Stimulated activated effector memory CD8-positive, alpha-beta T cell treated with anti-CD3 and anti-CD28 coated beads, Interleukin-12 subunit alpha, Interleukin-12 subunit beta, amount 100 ng/mL, for 72 hours (primary cell): ENCODE data around the gene ACAT1.
A peak's percentile ranks its signal among the peaks of the same experiment; 100 is the strongest.
"Not testable (repeated sequence)": the region's sequence is repeated elsewhere in the genome, so short reads cannot be mapped to it uniquely, and the experiment has no call there.

Experiments
- ATAC-seq: fragments of 150-1000 bp; cut with Tn5 transposase; 2 replicates; pipeline ENCODE4 v1.10.0; 2021
- DNase-seq, 2 donors: peaks; one replicate each; pipeline ENCODE4 v3.0.0; 2021 to 2022; ENCODE audit warnings: low spot score in 2 of 2
- H3K27ac Mint-ChIP-seq: one replicate; pipeline ENCODE4 v1.8.0; 2022; ENCODE audit warnings: mild to moderate bottlenecking, mixed read lengths
- H3K36me3 Mint-ChIP-seq: one replicate; pipeline ENCODE4 v1.8.0; 2022; ENCODE audit warnings: mild to moderate bottlenecking, mixed read lengths
- H3K4me1 Mint-ChIP-seq: one replicate; pipeline ENCODE4 v1.8.0; 2022; ENCODE audit warnings: mixed read lengths
- H3K4me3 Mint-ChIP-seq: one replicate; pipeline ENCODE4 v1.8.0; 2022; ENCODE audit warnings: mild to moderate bottlenecking, mixed read lengths
- H3K9me3 Mint-ChIP-seq: one replicate; pipeline ENCODE4 v1.8.0; 2022; ENCODE audit warnings: mixed read lengths

ACAT1 gene

DNA sequence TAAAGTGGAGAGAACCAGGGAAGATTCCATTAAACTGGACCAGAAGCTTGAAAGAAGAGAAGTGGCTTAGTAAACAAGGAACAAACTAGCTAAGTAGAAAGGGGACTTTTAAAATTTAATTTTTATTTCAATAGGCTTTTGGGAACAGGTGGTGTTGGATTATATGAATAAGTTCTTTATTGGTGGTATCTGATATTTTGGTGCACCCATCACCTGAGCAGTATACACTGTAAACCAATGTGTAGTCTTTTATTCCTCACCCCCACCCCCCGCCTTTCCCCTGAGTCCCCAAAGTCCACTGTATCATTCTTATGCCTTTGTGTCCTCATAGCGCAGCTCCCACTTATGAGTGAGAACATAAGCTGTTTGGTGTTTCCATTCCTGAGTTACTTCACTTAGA, 7.4 kb downstream of the ACAT1 start:
- ATAC-seq: no peak

GRCh38 chr11:108131993-108132392, 10.6 kb downstream of the ACAT1 start:
- Mint-ChIP-seq H3K27ac (peak overlapping the region; percentile 45), H3K9me3 (no peaks in the 10 kb centered on the region), H3K4me1 (peaks cover 8% of the 10 kb centered on the region), H3K4me3 (no peak overlapping the region), H3K36me3 (peaks cover 36% of the 10 kb centered on the region)
- ATAC-seq (no peak), DNase-seq (no peak)

More for the DNA sequence above, 7.4 kb downstream of the ACAT1 start:
- H3K27ac Mint-ChIP-seq: no peak overlapping the region
- peaks cover 57% of the 10 kb centered on the region for H3K36me3 Mint-ChIP-seq
- no peaks in the 10 kb centered on the region for H3K9me3 Mint-ChIP-seq
- peaks cover 27% of the 10 kb centered on the region for H3K4me1 Mint-ChIP-seq
- DNase-seq: peak in 1 of 2 donors; percentile 7
- no peak overlapping the region for H3K4me3 Mint-ChIP-seq

DNA sequence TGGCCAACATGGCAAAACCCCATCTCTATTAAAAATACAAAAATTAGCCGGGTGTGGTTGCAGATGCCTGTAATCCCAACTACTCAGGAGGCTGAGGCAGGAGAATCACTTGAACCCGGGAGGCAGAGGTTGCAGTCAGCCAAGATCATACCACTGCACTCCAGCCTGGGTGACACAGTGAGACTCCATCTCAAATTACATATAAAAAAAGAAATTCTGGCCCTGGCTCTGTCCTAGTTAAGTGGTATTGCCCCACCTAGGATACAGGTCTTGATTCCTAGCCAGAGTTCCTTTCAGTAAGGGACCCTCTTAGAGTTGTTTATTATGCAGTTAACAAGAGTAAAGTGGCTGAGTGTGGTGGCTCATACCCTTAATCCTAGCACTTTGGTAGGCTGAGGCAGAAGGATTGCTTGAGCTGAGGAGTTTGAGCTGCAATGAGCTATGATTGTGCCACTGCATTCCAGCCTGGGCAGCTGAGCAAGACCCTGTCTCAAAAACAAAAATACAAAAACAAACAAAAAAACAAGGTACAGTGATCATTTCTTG, 11.7 kb downstream of the ACAT1 start:
- DNase-seq: peak in 1 of 2 donors; percentile 23
- H3K36me3 Mint-ChIP-seq: peaks cover 28% of the 10 kb centered on the region
- ATAC-seq, H3K4me3 Mint-ChIP-seq, H3K9me3 Mint-ChIP-seq: not testable (repeated sequence)
- peaks cover 14% of the 10 kb centered on the region for H3K4me1 Mint-ChIP-seq
- H3K27ac Mint-ChIP-seq: peak overlapping the region; percentile 29

- Mint-ChIP-seq H3K36me3 (peaks cover 6% of the 10 kb centered on the region), H3K9me3 (no peaks in the 10 kb centered on the region), H3K4me1 (peaks cover 14% of the 10 kb centered on the region), H3K4me3 (no peak overlapping the region), H3K27ac (peak overlapping the region; percentile 72)
- peak; percentile 83 for ATAC-seq
- DNase-seq: peak in 1 of 2 donors; percentile 46
Observed at GRCh38 chr11:108135845-108136544, 14.6 kb downstream of the ACAT1 start.

DNA sequence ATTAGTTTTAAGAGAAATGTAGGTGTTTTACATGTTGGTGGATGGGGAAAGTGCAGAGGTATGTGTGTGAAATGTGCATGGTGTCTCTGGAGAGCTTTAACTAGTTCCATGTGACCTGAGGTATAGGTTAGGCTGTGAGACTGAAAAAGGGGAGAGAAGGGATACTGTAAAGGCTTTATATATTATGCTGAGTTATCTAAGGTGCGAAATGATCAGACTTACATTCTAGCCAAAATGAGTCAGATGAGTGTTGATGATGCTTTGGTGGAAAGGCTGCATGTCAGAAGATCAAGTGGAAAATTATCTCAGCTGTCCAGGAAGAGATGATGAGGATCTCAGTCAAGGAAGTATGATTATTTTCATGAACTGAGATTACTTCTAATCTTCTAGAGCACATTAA, 15.8 kb downstream of the ACAT1 start:
- peak; percentile 77 for ATAC-seq
- peak overlapping the region; percentile 17 for H3K27ac Mint-ChIP-seq
- no peaks in the 10 kb centered on the region for H3K9me3 Mint-ChIP-seq
- peaks cover 14% of the 10 kb centered on the region for H3K4me1 Mint-ChIP-seq
- DNase-seq: no peak
- H3K36me3 Mint-ChIP-seq: no peaks in the 10 kb centered on the region
- no peak overlapping the region for H3K4me3 Mint-ChIP-seq

DNA sequence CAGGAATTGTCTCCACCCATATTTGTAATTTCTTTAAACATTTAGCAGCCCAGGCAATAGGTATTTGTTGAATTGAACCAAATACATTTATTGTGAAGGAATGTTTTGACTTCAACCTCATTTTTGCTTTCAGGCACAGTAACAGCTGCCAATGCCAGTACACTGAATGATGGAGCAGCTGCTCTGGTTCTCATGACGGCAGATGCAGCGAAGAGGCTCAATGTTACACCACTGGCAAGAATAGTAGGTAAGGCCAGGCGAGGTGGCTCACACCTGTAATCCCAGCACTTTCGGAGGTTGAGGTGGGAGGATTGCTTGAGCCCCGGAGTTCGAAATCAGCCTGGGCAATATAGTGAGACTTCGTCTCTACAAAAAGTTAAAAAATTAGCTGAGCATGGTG, 20.9 kb downstream of the ACAT1 start:
- no peaks in the 10 kb centered on the region for H3K36me3 Mint-ChIP-seq

DNA sequence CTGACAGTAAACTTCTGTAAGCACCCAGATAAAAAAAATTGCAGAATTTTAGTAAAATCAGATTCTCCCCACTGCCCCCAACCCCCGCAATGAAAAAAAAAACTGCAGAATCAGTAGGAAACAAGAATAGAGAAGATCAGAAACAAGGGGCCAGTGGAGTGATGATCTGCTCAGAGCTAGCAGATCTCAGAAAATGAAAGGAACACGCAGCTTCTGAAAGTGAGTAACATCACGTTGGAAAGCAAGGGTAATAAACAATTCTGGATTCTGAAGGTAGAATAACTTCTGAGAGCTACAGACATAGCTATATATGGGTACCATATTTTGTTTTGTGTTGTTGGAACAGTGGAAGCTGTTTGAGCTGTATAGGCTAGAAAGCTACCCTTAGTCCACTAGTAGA, 23.2 kb downstream of the ACAT1 start:
- H3K36me3 Mint-ChIP-seq: no peaks in the 10 kb centered on the region
- peaks cover 16% of the 10 kb centered on the region for H3K4me1 Mint-ChIP-seq
- no peak overlapping the region for H3K4me3 Mint-ChIP-seq
- no peak for ATAC-seq
- no peaks in the 10 kb centered on the region for H3K9me3 Mint-ChIP-seq
- H3K27ac Mint-ChIP-seq: peak overlapping the region; percentile 82
- DNase-seq: no peak

More for the DNA sequence above, 20.9 kb downstream of the ACAT1 start:
- Mint-ChIP-seq H3K4me3 (no peak overlapping the region), H3K9me3 (no peaks in the 10 kb centered on the region), H3K27ac (no peak overlapping the region), H3K4me1 (peaks cover 19% of the 10 kb centered on the region)
- ATAC-seq (no peak), DNase-seq (no peak)

DNA sequence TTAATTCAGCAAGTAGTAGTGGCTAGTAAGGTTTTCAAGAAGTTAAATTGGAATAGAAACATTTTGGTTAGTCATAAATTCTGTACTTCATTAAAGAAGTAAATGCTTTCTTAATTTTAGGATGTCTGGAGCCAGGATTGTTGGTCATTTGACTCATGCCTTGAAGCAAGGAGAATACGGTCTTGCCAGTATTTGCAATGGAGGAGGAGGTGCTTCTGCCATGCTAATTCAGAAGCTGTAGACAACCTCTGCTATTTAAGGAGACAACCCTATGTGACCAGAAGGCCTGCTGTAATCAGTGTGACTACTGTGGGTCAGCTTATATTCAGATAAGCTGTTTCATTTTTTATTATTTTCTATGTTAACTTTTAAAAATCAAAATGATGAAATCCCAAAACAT, 25.8 kb downstream of the ACAT1 start:
- DNase-seq (no peak), ATAC-seq (no peak)
- Mint-ChIP-seq H3K9me3 (no peaks in the 10 kb centered on the region), H3K4me1 (peaks cover 16% of the 10 kb centered on the region), H3K36me3 (no peaks in the 10 kb centered on the region), H3K4me3 (no peak overlapping the region), H3K27ac (no peak overlapping the region)

GRCh38 chr11:108148556-108148955, 27.2 kb downstream of the ACAT1 start:
- no peaks in the 10 kb centered on the region for H3K36me3 Mint-ChIP-seq
- H3K4me1 Mint-ChIP-seq: peaks cover 16% of the 10 kb centered on the region
- no peak overlapping the region for H3K27ac Mint-ChIP-seq

GRCh38 chr11:108154591-108154990, 33.2 kb downstream of the ACAT1 start:
- Mint-ChIP-seq H3K4me1 (no peaks in the 10 kb centered on the region), H3K36me3 (no peaks in the 10 kb centered on the region), H3K27ac (no peak overlapping the region), H3K9me3 (no peaks in the 10 kb centered on the region), H3K4me3 (no peak overlapping the region)
- DNase-seq (no peak), ATAC-seq (no peak)

More at GRCh38 chr11:108148556-108148955, 27.2 kb downstream of the ACAT1 start:
- DNase-seq (no peak), ATAC-seq (no peak)
- Mint-ChIP-seq H3K4me3 (no peak overlapping the region), H3K9me3 (no peaks in the 10 kb centered on the region)

DNA sequence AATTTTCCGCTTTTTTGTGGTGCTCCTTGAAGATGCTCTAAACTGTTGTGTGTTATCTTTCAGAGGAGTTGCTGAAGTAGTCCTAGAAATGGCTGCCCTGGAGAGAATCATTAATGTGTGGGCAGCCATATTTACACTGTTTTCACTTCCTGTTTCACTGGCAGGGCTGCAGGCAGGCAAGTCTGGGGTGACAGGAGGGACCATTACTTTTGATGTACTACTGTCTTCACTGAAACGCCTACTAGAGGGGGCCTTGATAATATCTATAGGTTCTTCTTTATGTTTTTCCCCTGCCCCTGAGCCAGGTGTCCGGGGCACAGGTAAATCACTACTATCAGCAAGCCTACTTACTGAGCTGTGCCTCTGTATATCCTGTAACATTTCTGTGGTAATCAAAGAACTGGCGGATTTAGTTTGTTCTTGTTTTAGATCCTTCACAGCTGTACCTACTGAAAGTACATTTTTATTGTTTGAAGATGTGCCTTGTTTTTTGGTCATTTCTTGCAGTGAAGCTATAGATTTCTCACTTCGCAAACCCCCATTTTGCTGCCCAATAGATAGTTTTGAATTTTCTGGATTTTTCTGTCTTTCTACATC, 39.7 kb downstream of the ACAT1 start:
- Mint-ChIP-seq H3K9me3 (no peaks in the 10 kb centered on the region), H3K27ac (peak overlapping the region; percentile 18), H3K4me3 (no peak overlapping the region), H3K4me1 (no peaks in the 10 kb centered on the region), H3K36me3 (no peaks in the 10 kb centered on the region)
- no peak for DNase-seq
- ATAC-seq: no peak

- not testable (repeated sequence) for H3K36me3 Mint-ChIP-seq, ATAC-seq, H3K9me3 Mint-ChIP-seq, H3K27ac Mint-ChIP-seq, DNase-seq, H3K4me3 Mint-ChIP-seq
- peaks cover 11% of the 10 kb centered on the region for H3K4me1 Mint-ChIP-seq
Observed at GRCh38 chr11:108162878-108163277, 41.5 kb downstream of the ACAT1 start.

GRCh38 chr11:108167624-108168023, 46.3 kb downstream of the ACAT1 start:
- H3K27ac Mint-ChIP-seq: peak overlapping the region; percentile 86
- peaks cover 22% of the 10 kb centered on the region for H3K36me3 Mint-ChIP-seq
- peak overlapping the region; percentile 15 for H3K4me3 Mint-ChIP-seq
- ATAC-seq (peak; percentile 64), DNase-seq (no peak)
- H3K9me3 Mint-ChIP-seq: no peaks in the 10 kb centered on the region
- H3K4me1 Mint-ChIP-seq: peaks cover 46% of the 10 kb centered on the region

GRCh38 chr11:108170184-108170583, 48.8 kb downstream of the ACAT1 start:
- Mint-ChIP-seq H3K4me1 (peaks cover 46% of the 10 kb centered on the region), H3K27ac (peak overlapping the region; percentile 63), H3K36me3 (peaks cover 47% of the 10 kb centered on the region), H3K9me3 (no peaks in the 10 kb centered on the region), H3K4me3 (peak overlapping the region; percentile 54)
- ATAC-seq (peak; percentile 92), DNase-seq (no peak)

DNA sequence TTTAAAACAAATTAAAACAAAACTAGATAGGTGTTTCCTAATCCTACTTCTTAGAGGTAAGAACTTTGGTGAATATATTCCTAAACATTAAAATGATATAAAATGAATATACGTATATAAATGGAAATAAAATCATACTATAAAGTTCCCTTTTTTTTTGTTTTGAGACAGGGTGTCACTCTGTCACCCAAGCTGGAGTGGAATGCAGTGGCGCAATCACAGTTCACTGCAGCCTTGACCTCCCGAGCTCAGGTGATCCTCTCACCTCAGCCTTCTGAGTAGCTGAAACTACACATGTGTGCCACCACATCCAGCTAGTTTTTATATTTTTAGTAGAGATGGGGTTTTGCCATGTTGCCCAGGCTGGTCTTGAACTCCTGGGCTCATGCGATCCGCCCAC, 56.2 kb downstream of the ACAT1 start:
- Mint-ChIP-seq H3K4me3 (no peak overlapping the region), H3K27ac (peak overlapping the region; percentile 13), H3K4me1 (no peaks in the 10 kb centered on the region), H3K36me3 (peaks cover 100% of the 10 kb centered on the region), H3K9me3 (no peaks in the 10 kb centered on the region)
- DNase-seq (no peak), ATAC-seq (no peak)

GRCh38 chr11:108193725-108194124, 72.4 kb downstream of the ACAT1 start:
- no peaks in the 10 kb centered on the region for H3K9me3 Mint-ChIP-seq
- peaks cover 17% of the 10 kb centered on the region for H3K4me1 Mint-ChIP-seq
- H3K36me3 Mint-ChIP-seq: peaks cover 100% of the 10 kb centered on the region
- no peak for DNase-seq
- H3K4me3 Mint-ChIP-seq: no peak overlapping the region
- no peak for ATAC-seq
- no peak overlapping the region for H3K27ac Mint-ChIP-seq
